GM12872 (cell line): ENCODE measurements around the gene NTRK2.

ENCODE experiments used
- CTCF ChIP-seq: IDR thresholded peaks from 3 replicates; pipeline ENCODE4 v1.5.1; 2011; ENCODE audit warnings: low read depth, mild to moderate bottlenecking, low read length, moderate library complexity; ENCODE audit not compliant: insufficient read depth

Gene NTRK2

GRCh38 chr9:84669288-84670137 lies at the start of gene NTRK2:
TSS of gene NTRK2 (plus strand) at chr9:84669729. CDS start at chr9:84670749, 1,020 bp downstream.
- TF ChIP-seq CTCF = no peak

GRCh38 chr9:84620338-84620737 lies 49.2 kb upstream of the NTRK2 start:
- no peak for TF ChIP-seq CTCF

GRCh38 chr9:84621811-84622210 lies 47.7 kb upstream of the NTRK2 start:
- TF ChIP-seq CTCF = no peak

- no peak for TF ChIP-seq CTCF
Measured at GRCh38 chr9:84622981-84623380, 46.5 kb upstream of the NTRK2 start.

GRCh38 chr9:84636436-84636835 lies 33.1 kb upstream of the NTRK2 start:
- no peak for TF ChIP-seq CTCF

- no peak for TF ChIP-seq CTCF
Measured at GRCh38 chr9:84642553-84643141, 26.9 kb upstream of the NTRK2 start.

- TF ChIP-seq CTCF = no peak
Measured at GRCh38 chr9:84647699-84648098, 21.8 kb upstream of the NTRK2 start.
